Ramos (cell line): Measurements from ENCODE around the gene CDKN1B.

Source experiments
- in situ Hi-C: fragments of 300-500 bp; cut with MboI; formaldehyde crosslinking; loops from one replicate; pipeline ENCODE4 v1.14.3; 2022; ENCODE audit warnings: low sequenced_read_pairs; ENCODE audit not compliant: unreplicated experiment

Gene CDKN1B

GRCh38 chr12:12699345-12699744 lies 17.8 kb upstream of the CDKN1B start:
- in situ Hi-C loops, result no loop called here

DNA sequence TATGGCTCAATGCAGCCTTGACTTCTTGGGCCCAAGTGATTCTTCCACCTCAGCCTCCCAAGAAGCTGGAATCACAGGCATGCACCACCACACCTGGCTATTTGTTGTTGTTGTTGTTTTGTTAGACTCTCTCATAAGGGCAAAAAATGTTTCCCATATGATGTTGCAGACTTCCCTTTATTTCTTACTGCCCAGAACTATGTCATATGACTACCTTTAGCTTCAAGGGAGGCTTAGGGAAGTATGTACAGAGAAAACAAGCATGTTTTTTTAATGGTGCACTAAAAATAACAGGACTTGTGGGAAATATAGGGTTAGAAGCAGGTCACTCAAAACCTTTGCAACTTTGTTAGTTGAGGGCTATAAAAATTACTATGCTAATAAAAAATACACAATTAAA lies 16.9 kb upstream of the CDKN1B start:
- in situ Hi-C loops, result no loop called here

- in situ Hi-C loops, result no loop called here
These were observed 15.7 kb upstream of the CDKN1B start for GRCh38 chr12:12701457-12701856.

DNA sequence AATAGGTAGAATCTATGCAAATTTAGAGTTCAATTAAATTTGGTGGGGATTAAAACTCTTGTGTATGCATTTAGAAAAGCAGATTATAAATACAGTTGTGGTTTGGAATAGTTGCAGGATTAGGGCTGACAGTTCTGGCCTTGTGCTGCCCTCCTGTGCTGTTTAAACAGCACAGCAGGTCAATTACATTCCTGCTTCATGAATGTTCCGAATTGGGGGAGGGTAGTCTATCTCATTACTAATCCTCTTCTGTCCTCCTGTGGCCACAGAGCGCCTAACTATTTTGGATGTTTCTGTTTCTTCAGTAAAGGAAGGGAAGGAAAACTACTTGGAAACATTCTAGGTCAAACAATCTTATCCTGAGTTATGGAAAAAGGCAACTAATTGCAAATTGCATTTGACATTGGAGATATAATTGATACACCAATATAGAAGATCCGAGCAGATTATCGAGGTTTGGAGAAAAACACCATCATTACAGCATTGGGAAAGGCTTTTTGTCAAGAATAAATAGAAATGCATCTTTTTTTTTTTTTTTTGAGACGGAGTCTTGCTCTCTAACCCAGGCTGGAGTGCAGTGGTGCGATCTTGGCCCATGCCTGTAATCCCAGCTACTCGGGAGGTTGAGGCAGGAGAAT lies 12.5 kb upstream of the CDKN1B start:
- in situ Hi-C loops, result no loop called here

DNA sequence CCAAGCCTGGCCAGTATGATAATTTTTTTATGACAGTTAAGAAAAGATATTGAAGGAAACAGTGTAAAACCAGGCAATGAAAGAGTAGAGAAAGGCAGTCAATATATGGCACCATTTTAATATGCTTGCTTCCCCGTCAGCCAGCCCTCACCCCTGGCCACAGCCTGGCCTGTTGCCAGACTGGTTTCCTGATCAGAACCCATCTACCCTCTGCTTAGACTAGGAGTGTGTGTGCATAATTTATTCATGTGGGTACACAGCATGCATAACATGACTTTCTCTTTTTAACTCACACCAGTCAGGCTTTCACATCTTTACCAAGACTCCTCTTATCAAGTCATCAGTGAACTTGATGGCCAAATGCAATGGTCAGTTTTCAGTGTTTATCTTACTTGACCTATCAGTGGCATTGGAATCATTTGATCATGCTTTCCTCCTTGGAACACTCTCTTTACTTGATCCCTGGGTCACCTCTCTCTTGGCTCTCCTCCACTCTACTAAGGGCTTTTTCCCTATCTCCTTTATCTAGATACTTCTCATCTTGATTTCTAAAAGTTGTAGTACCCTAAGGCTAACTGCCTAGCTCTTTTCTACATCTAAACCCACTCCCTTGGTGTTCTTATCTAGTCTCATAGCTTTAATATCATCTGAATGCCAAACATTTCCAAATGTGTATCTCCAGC lies 11.2 kb upstream of the CDKN1B start:
- in situ Hi-C loops, result no loop called here

- in situ Hi-C loops, result no loop called here
These were observed 3.3 kb upstream of the CDKN1B start for GRCh38 chr12:12713932-12714275.

DNA sequence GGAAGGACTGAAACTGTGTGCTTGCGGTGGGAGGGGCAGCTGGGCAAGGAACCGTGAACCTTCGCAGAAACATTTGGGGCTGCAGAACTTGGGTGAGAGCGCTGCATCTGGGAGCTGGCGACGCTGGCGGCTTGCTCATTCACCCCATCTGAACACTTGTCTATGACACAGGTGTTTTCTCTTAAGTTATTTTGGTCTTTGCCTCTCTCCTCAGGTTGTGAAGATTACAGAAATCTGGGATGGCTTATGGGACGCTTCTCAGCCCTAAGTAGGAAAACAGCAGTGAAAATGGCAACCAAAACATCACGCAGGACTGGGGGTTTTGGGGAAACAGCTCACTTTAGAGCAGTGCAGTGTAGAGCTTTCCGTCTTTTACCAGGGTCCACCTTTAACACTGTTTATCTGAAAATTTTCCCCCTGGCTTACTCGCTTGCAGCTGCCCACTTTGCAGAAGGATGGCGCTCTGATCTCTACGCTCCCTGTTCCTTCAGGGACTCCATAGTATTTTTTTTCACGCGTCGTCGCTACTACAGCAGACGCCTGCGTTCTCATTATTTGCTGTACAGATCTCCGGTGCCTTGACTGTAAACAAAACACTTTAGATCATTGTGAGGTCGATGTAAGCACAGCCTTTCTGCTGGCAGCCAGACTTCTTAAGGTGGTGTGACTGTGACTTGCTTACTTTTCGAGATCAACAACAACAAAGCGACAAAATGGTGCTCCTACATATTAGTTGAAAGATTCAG lies 2.7 kb upstream of the CDKN1B start:
- in situ Hi-C loops, result no loop called here

DNA sequence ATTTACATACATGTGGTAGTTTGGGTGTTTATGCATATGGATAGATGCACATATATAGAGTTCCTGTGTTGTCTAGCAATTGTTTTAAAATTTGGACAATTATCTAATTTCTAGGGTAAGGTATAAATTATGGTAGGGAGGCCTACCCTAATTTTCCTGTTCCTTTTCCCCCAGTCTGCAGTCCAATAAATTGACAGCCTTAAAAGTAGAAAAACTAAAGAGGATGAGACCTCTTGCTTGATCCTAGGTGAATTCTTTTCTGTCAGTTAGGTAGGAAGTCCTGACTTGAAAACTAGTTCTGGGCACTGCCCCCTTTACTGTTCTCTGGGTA lies 2.1 kb upstream of the CDKN1B start:
- in situ Hi-C loops, result no loop called here

- in situ Hi-C loops, result no loop called here
These were observed 1.6 kb upstream of the CDKN1B start for GRCh38 chr12:12715459-12716150.

DNA sequence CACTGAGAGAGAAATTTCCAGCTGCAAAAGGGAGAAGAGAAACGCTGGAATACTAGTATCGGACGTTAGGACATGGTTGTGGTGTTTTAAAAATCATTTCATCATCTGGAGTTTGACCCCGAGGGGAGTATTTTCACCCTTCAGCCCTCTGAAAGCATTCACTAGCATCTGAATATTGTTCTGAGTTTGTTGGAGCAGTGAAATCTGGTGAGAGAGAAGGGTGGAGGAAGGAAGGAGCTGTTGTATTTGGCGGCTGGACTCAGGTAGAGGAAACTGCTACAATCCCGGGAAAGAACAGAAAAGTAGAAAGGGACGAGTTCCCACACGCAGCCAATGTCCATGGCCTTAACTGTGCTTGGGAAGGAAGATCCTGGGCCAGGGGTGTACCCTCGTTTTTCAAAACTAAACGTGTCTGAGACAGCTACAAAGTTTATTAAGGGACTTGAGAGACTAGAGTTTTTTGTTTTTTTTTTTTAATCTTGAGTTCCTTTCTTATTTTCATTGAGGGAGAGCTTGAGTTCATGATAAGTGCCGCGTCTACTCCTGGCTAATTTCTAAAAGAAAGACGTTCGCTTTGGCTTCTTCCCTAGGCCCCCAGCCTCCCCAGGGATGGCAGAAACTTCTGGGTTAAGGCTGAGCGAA lies 896 bp upstream of the CDKN1B start:
- in situ Hi-C loops, result no loop called here

- in situ Hi-C loops, result no loop called here
These were observed 615 bp downstream of the CDKN1B start for GRCh38 chr12:12717586-12718380.

DNA sequence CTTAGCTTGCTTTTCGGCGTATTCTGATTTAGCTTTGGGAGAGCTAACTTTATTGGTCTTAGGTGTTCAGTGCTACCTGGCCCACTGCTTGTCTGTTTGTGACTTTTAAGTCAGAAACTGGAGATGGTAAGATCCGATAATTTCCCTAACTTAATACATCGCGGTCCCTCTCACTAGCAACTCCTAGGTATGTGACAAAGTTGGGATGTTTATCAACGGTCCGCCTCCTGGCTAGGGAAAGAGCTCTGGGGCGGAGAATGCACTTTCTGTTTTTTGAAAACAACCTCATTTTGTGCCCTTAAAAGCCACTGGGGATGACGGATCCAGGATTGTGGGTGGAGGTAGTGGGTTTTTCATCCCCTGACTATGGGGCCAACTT lies 1.2 kb downstream of the CDKN1B start:
- in situ Hi-C loops, result no loop called here

- in situ Hi-C loops, result no loop called here
These were observed 1.7 kb downstream of the CDKN1B start for GRCh38 chr12:12718853-12719252.

- in situ Hi-C loops, result no loop called here
These were observed 2.3 kb downstream of the CDKN1B start for GRCh38 chr12:12719496-12719895.

DNA sequence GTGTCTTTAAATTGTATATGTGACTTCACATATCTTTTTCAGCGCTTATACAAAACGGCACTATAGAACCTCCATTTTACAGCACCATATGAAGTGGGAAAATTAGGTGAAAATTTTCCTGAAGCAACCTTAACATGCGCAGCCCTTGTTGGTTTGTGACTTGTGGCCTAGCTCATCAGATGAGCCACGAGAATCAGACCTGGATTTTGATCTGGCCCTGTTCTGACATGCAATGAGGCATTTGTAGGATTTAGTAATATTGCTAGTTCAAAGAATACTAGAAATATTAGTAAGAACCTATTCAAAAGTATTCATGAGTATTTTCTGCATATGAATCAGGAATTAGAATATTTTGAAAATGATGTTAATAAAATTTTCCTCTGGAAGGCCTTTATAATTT lies 2.9 kb downstream of the CDKN1B start:
- in situ Hi-C loops, result no loop called here

- in situ Hi-C loops, result no loop called here
These were observed 3.5 kb downstream of the CDKN1B start for GRCh38 chr12:12720672-12721161.

DNA sequence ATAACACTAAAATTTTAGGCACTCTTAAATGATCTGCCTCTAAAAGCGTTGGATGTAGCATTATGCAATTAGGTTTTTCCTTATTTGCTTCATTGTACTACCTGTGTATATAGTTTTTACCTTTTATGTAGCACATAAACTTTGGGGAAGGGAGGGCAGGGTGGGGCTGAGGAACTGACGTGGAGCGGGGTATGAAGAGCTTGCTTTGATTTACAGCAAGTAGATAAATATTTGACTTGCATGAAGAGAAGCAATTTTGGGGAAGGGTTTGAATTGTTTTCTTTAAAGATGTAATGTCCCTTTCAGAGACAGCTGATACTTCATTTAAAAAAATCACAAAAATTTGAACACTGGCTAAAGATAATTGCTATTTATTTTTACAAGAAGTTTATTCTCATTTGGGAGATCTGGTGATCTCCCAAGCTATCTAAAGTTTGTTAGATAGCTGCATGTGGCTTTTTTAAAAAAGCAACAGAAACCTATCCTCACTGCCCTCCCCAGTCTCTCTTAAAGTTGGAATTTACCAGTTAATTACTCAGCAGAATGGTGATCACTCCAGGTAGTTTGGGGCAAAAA lies 4.1 kb downstream of the CDKN1B start:
- in situ Hi-C loops, result no loop called here

- in situ Hi-C loops, result no loop called here
These were observed 4.8 kb downstream of the CDKN1B start for GRCh38 chr12:12721814-12722434.
